ENCODE measurements around the gene STK11. TPM values are rescaled to one million over a fixed set of nuclear protein-coding genes. Genes with fewer than 3 reads are reported as not detected.

The STK11 gene
- total RNA-seq, 1 donor from 2014 or later = 27.4 TPM

GRCh38 chr19:1163934-1164683 is 41.5 kb upstream of the STK11 start:
- Histone ChIP-seq H3K9me3 (ENCODE audit: low read depth) (no peaks in the 10 kb centered on the region), H3K36me3 (no peaks in the 10 kb centered on the region)

GRCh38 chr19:1164684-1165531 is 40.7 kb upstream of the STK11 start:
- no peak overlapping the region for H3K27ac Mint-ChIP-seq
- H3K27me3 Mint-ChIP-seq (ENCODE audit: insufficient read depth, low read depth) = peaks cover 4% of the 10 kb centered on the region
- no peaks in the 10 kb centered on the region for H3K36me3 ChIP-seq
- no peak for DNase-seq (ENCODE audit: low spot score)
- H3F3A ChIP-seq (ENCODE audit: low read depth) = no peaks in the 10 kb centered on the region
- no peak overlapping the region for H3K4me3 ChIP-seq
- H3K4me2 ChIP-seq = no peak overlapping the region
- no peak overlapping the region for H3K27ac ChIP-seq
- no peak overlapping the region for H3K4me3 Mint-ChIP-seq
- TF ChIP-seq EZH2 (IDR thresholded peaks at IDR 0.05) (no peak), CTCF (IDR thresholded peaks at IDR 0.05) (no peak), EZH2phosphoT487 (IDR thresholded peaks at IDR 0.05) (no peak)
- H3K27me3 ChIP-seq = no peaks in the 10 kb centered on the region
- H3K4me1 ChIP-seq = peaks cover 5% of the 10 kb centered on the region
- H3K9ac ChIP-seq = no peak overlapping the region
- peaks cover 24% of the 10 kb centered on the region for H3K79me2 ChIP-seq (ENCODE audit: low read depth)
- no peak overlapping the region for H2AFZ ChIP-seq (replicated peaks)
- H3K9me3 ChIP-seq (ENCODE audit: low read depth) = no peaks in the 10 kb centered on the region
- peaks cover 7% of the 10 kb centered on the region for H3K36me3 Mint-ChIP-seq
- H4K20me1 ChIP-seq (ENCODE audit: low read depth) = peaks cover 34% of the 10 kb centered on the region
- no peaks in the 10 kb centered on the region for H3K9me3 Mint-ChIP-seq
- H3K4me1 Mint-ChIP-seq = peaks cover 6% of the 10 kb centered on the region

More at GRCh38 chr19:1163934-1164683, 41.5 kb upstream of the STK11 start:
- H3K4me2 ChIP-seq = no peak overlapping the region
- H3F3A ChIP-seq (ENCODE audit: low read depth) = no peaks in the 10 kb centered on the region
- H4K20me1 ChIP-seq (ENCODE audit: low read depth) = peaks cover 27% of the 10 kb centered on the region
- no peak overlapping the region for H3K4me3 ChIP-seq
- no peak for DNase-seq (ENCODE audit: low spot score)
- no peaks in the 10 kb centered on the region for H3K27me3 ChIP-seq
- no peak overlapping the region for H3K27ac Mint-ChIP-seq
- no peak overlapping the region for H2AFZ ChIP-seq (replicated peaks)
- peaks cover 4% of the 10 kb centered on the region for H3K27me3 Mint-ChIP-seq (ENCODE audit: insufficient read depth, low read depth)
- H3K27ac ChIP-seq = no peak overlapping the region
- H3K4me3 Mint-ChIP-seq = no peak overlapping the region
- H3K36me3 Mint-ChIP-seq = peaks cover 4% of the 10 kb centered on the region
- H3K4me1 ChIP-seq = peaks cover 5% of the 10 kb centered on the region
- no peak for TF ChIP-seq EZH2 (IDR thresholded peaks at IDR 0.05)
- no peak for TF ChIP-seq CTCF (IDR thresholded peaks at IDR 0.05)
- no peak for TF ChIP-seq EZH2phosphoT487 (IDR thresholded peaks at IDR 0.05)
- no peak overlapping the region for H3K9ac ChIP-seq
- peaks cover 3% of the 10 kb centered on the region for H3K4me1 Mint-ChIP-seq
- H3K9me3 Mint-ChIP-seq = no peaks in the 10 kb centered on the region
- peaks cover 16% of the 10 kb centered on the region for H3K79me2 ChIP-seq (ENCODE audit: low read depth)

- peaks cover 15% of the 10 kb centered on the region for H3K36me3 Mint-ChIP-seq
- no peak overlapping the region for H3K9ac ChIP-seq
- peaks cover 8% of the 10 kb centered on the region for H3K27me3 Mint-ChIP-seq (ENCODE audit: insufficient read depth, low read depth)
- H3F3A ChIP-seq (ENCODE audit: low read depth) = peaks cover 11% of the 10 kb centered on the region
- no peaks in the 10 kb centered on the region for H3K9me3 ChIP-seq (ENCODE audit: low read depth)
- no peaks in the 10 kb centered on the region for H3K36me3 ChIP-seq
- H3K4me3 ChIP-seq = no peak overlapping the region
- TF ChIP-seq CTCF (IDR thresholded peaks at IDR 0.05) (no peak), EZH2phosphoT487 (IDR thresholded peaks at IDR 0.05) (no peak), EZH2 (IDR thresholded peaks at IDR 0.05) (no peak)
- H3K27me3 ChIP-seq = no peaks in the 10 kb centered on the region
- no peak overlapping the region for H3K27ac Mint-ChIP-seq
- H3K4me2 ChIP-seq = no peak overlapping the region
- no peak for DNase-seq (ENCODE audit: low spot score)
- H3K4me1 Mint-ChIP-seq = peaks cover 19% of the 10 kb centered on the region
- H3K79me2 ChIP-seq (ENCODE audit: low read depth) = peaks cover 45% of the 10 kb centered on the region
- no peak overlapping the region for H2AFZ ChIP-seq (replicated peaks)
- peak overlapping the region; percentile 63 for H3K4me3 Mint-ChIP-seq
- no peak overlapping the region for H3K27ac ChIP-seq
- no peaks in the 10 kb centered on the region for H3K9me3 Mint-ChIP-seq
- H4K20me1 ChIP-seq (ENCODE audit: low read depth) = peaks cover 52% of the 10 kb centered on the region
- H3K4me1 ChIP-seq = peaks cover 8% of the 10 kb centered on the region
These were observed 38.6 kb upstream of the STK11 start for GRCh38 chr19:1166872-1167573.
